AG09319 (cell line): Measurements from ENCODE around the gene HACE1.
"Not testable (repeated sequence)": the region's sequence is repeated elsewhere in the genome, so short reads cannot be mapped to it uniquely, and the experiment has no call there.

Experiments
- DNase-seq: peaks from one replicate; pipeline ENCODE4 v3.0.0-alpha.2; 2010; ENCODE audit warnings: low read depth; ENCODE audit errors: extremely low read depth
- TF ChIP-seq, protein P1 (sequence below): IDR thresholded peaks from 2 replicates; pipeline ENCODE4 v1.5.1; 2011; ENCODE audit warnings: low read depth, mild to moderate bottlenecking, inconsistent platforms, low read length, moderate library complexity

HACE1 gene, protein sequence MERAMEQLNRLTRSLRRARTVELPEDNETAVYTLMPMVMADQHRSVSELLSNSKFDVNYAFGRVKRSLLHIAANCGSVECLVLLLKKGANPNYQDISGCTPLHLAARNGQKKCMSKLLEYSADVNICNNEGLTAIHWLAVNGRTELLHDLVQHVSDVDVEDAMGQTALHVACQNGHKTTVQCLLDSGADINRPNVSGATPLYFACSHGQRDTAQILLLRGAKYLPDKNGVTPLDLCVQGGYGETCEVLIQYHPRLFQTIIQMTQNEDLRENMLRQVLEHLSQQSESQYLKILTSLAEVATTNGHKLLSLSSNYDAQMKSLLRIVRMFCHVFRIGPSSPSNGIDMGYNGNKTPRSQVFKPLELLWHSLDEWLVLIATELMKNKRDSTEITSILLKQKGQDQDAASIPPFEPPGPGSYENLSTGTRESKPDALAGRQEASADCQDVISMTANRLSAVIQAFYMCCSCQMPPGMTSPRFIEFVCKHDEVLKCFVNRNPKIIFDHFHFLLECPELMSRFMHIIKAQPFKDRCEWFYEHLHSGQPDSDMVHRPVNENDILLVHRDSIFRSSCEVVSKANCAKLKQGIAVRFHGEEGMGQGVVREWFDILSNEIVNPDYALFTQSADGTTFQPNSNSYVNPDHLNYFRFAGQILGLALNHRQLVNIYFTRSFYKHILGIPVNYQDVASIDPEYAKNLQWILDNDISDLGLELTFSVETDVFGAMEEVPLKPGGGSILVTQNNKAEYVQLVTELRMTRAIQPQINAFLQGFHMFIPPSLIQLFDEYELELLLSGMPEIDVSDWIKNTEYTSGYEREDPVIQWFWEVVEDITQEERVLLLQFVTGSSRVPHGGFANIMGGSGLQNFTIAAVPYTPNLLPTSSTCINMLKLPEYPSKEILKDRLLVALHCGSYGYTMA

DNA sequence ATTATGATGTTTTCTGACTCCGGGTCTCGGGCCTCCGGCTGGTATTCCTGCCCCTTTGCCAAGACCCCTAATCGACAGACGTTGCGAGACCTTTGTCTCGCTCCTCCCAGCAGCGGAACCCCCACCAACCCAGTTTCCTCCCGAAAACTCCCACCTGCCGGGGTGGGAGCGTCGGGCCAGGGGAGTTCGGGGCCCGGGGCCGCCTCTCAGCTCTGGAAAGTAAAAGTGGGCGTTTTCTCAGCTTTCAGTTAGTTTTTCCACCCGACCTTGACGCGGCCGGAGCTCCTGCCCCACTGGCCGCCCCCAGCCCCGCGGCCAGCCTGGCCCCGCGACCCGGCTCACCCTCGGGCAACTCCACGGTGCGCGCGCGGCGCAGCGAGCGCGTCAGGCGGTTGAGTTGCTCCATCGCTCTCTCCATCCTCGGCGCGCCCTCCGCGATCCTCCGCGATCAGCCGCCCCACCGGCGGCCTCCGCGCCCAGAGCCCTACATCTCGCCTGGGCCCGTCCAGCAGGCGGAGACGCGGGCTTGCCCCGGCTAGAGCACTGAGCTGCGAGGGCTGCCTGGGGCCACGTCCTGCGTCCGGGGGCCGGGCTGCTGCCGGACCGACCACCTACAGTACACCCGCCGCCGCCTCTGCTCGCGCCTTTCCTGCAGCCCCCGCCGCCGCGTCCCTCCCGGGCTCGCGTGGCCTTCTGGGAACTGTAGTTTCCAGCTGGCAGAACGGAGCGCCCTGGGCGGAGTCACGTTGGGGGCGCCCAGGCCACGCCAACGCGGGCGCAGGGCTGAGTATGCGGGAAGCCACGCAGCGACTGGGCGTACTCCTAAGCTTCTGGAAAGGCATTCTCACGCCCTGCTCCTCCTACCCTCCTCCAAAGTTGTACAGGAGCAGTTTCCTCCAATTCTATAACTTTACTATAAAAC, at the start of gene HACE1:
Gene HACE1, minus strand, starts transcription at position 695 of the 922 bp plus-strand sequence. Its CDS starts 277 bp downstream, at position 418.
- DNase-seq: peak; percentile 62
- TF ChIP-seq, protein P1, sequence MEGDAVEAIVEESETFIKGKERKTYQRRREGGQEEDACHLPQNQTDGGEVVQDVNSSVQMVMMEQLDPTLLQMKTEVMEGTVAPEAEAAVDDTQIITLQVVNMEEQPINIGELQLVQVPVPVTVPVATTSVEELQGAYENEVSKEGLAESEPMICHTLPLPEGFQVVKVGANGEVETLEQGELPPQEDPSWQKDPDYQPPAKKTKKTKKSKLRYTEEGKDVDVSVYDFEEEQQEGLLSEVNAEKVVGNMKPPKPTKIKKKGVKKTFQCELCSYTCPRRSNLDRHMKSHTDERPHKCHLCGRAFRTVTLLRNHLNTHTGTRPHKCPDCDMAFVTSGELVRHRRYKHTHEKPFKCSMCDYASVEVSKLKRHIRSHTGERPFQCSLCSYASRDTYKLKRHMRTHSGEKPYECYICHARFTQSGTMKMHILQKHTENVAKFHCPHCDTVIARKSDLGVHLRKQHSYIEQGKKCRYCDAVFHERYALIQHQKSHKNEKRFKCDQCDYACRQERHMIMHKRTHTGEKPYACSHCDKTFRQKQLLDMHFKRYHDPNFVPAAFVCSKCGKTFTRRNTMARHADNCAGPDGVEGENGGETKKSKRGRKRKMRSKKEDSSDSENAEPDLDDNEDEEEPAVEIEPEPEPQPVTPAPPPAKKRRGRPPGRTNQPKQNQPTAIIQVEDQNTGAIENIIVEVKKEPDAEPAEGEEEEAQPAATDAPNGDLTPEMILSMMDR: peak; percentile 20

DNA sequence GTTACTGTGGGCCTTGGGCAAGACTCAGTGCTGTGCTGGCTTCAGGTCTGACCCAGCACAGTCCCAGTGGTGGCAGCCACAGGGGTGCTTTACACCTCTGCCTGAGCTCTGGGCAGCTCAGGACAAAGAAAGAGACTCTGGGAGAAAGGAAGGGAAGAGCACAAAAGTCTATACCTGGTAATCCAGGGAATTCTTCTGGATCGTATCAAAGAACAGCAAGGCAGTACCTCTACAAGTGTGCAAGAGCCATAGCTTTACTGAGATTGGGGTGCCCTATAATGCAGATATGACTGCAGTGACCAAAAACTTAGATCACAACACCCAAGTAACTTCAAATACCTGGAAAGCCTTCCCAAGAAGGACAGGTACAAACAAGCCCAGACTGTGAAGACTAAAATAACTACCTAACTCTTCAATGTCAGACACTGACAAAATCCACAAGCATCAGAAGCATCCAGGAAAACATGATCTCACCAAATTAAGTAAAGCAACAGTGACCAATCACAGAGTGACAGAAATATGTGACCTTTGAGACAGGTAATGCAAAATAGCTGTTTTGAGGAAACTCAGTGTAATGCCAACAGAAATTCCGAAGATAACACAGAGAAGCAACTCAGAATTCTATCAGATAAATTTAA, 49.3 kb upstream of the HACE1 start:
- DNase-seq: no peak
- TF ChIP-seq, protein P1: no peak

DNA sequence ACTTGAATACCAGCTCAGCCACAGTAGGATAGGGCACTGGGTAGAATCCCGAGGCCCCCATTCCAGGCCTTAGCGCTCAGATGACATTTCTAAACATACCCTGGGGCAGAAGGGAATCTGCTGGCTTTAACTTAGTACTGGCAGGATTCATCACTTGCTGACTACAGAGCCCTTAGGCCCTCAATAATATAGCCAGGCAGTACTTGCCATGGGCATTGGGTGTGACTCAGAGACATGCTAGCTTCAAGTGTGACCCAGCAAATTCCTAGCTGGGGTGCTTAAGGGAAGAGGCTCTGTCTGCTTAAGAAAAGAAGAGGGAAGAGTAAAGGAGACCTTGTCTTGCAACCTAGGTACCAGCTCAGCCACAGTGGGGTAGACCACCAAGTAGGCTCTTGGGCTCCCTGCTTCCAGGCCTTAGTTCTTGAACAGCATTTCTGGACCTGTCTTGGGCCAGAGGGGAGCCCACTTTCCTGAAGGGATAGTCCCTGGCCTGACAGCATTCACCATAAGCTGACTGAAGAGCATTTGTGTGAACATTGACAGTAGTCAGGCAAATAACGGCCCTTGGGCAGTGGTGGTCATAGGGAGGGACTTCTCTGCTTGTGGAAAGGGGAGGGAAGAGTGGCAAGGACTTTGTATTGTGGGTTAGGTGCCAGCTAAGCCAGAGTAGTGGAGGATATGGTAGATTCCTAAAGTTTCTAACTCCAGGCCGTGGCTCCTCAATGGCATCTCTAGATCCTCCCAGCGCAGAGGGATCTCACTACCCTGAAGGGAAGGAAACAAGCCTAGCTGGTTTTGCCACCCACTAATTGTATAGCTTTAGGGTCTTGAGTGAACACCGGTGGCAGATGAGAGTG, 48.5 kb upstream of the HACE1 start:
- DNase-seq: no peak
- TF ChIP-seq, protein P1: no peak

DNA sequence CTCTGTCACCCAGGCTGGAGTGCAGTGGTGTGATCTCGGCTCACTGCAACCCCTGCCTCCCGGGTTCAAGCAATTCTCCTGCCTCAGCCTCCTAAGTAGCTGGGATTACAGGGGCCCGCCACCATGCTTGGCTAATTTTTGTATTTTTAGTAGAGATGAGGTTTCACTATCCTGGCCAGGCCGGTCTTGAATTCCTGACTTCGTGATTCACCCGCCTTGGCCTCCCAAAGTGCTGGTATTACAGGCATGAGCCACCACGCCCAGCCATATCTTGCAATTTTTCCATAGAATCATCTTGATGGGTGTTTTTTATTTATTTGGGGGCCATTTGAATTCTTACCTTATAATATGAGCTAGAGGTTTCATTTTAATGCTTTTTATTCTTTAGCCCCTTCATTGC, 39.2 kb upstream of the HACE1 start:
- DNase-seq: not testable (repeated sequence)

DNA sequence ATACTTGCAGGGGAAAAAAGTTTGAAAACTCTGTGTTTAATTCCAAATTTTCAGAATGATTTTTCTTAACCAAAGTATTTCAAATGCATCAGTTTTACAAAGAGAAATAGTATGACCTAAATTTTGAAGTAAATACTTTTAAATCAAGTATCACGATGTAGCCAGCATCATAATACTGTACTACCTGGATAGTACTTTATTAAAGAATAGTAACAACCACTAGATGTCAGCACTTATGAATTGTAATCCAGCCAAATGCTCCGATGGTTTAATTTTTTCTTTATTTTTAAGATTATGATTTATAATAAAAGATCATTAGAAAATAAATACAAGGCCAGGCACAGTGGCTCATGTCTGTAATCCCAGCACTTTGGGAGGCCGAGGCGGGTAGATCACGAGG, 37.2 kb upstream of the HACE1 start:
- TF ChIP-seq, protein P1: peak; percentile 23
- no peak for DNase-seq

DNA sequence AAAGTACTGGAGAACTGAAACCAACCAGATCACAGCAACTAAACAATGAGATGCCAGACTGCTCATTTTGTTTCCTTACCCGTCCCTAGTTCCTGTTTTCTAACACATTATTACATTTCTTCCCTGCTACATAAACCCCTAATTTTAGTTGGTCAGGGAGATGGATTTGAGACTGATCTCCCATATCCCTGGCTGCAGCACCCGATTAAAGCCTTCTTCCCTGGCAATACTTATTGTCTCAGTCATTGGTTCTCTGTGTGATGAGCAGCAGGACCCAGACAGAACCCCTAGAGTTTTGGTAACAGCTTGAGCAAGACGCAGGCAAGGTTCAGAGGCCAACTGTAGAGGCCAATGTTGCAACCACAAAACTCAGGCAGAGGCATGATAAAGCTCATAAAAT, 28.3 kb upstream of the HACE1 start:
- no peak for DNase-seq
- TF ChIP-seq, protein P1: no peak
